Psoas muscle (tissue), 8 donors: ENCODE results near the gene LRRC56. TPM values are rescaled to one million over a fixed set of nuclear protein-coding genes. Genes with fewer than 3 reads are reported as not detected.

ENCODE experiments used
- ATAC-seq, 4 donors: fragments of 200-7000 bp; cut with Tn5 transposase; one replicate each; pipeline ENCODE4 v1.9.1; 2020; ENCODE audit warnings: moderate library complexity in 3 of 4, mild to moderate bottlenecking in 2 of 4
- DNase-seq, 2 donors: peaks; one replicate each; pipeline ENCODE4 v3.0.0-alpha.2; 2020
- H3K27ac ChIP-seq: fragments of 200-600 bp; one replicate; pipeline ENCODE4 v1.8.0; 2022
- H3K27me3 ChIP-seq, 3 donors: fragments of 200-600 bp in 1 of 3; one replicate each; pipeline versions ENCODE4 v1.6.1 to v1.8.0; 2013 to 2022; ENCODE audit warnings: low read length in 2 of 3, mild to moderate bottlenecking in 2 of 3, moderate library complexity in 1 of 3; ENCODE audit not compliant: insufficient read depth in 3 of 3
- H3K36me3 ChIP-seq, 2 donors: fragments of 200-600 bp in 1 of 2; one replicate each; pipeline versions ENCODE4 v1.6.1 to v1.8.0; 2013 to 2022; ENCODE audit warnings: low read depth in 1 of 2, mild to moderate bottlenecking in 1 of 2, moderate library complexity in 1 of 2; ENCODE audit not compliant: insufficient read depth in 1 of 2
- H3K4me1 ChIP-seq: fragments of 200-600 bp; one replicate; pipeline ENCODE4 v1.8.0; 2022
- H3K4me3 ChIP-seq: fragments of 200-600 bp; one replicate; pipeline ENCODE4 v1.8.0; 2022; ENCODE audit warnings: mild to moderate bottlenecking
- H3K9me3 ChIP-seq: fragments of 200-600 bp; one replicate; pipeline ENCODE4 v1.8.0; 2022
- WGBS, 3 donors: extraction: QIAGEN DNeasy Blood & Tissue Kit; methylation state at CpG; one replicate each; pipeline versions ENCODE4 v1.1.6 to v1.1.7; 2013; 5-methylcytosine and 5-hydroxymethylcytosine counted together
- intact Hi-C, 2 donors: fragments of 100-400 bp; cut with DNase I; formaldehyde crosslinking; loops; one replicate each; pipeline versions ENCODE4 v1.11.0 to v1.14.2; 2022
- polyA plus RNA-seq, 3 donors: library from polyadenylated mRNA; stranded (reverse); fragments of 200-250 nt; gene quantifications; one replicate each; pipeline ENCODE4 v1.2.3, GENCODE V29; 2013
- total RNA-seq, 4 donors: library from RNA; stranded (reverse); fragmentation: NEBNext Ultra II Directional in 2 of 4; extraction: Animal tissue kit (Norgen Biotek cat#: 25700) in 2 of 4; gene quantifications; one replicate each; pipeline versions ENCODE4 v1.2.1 to v1.2.4, GENCODE V29; 2021 to 2023
- TF ChIP-seq, protein P1 (sequence below): fragments of 200-600 bp; IDR thresholded peaks from one replicate; pipeline ENCODE4 v1.8.0; 2022; ENCODE audit warnings: antibody characterized with exemption
- donor health status: healthy with polysubstance abuse.
- donor health status: DM: no; HTN: no; CAD: no; lungs with moderate emphysema.
- donor health status: Bipolar disorder and iron deficiency.
- donor health status: healthy.
- donor health status: DM: yes; HTN: yes; CAD: no.
- donor health status: DM: no; HTN: no; CAD: no.
- donor health status: DM: no; HTN: no; CAD: no.
- donor health status: DM: yes; HTN: yes; CAD: no.

LRRC56 gene
- total and polyA plus RNA-seq, 7 donors, result 0.30 to 0.84 (median 0.54) TPM; not detected in 1

DNA sequence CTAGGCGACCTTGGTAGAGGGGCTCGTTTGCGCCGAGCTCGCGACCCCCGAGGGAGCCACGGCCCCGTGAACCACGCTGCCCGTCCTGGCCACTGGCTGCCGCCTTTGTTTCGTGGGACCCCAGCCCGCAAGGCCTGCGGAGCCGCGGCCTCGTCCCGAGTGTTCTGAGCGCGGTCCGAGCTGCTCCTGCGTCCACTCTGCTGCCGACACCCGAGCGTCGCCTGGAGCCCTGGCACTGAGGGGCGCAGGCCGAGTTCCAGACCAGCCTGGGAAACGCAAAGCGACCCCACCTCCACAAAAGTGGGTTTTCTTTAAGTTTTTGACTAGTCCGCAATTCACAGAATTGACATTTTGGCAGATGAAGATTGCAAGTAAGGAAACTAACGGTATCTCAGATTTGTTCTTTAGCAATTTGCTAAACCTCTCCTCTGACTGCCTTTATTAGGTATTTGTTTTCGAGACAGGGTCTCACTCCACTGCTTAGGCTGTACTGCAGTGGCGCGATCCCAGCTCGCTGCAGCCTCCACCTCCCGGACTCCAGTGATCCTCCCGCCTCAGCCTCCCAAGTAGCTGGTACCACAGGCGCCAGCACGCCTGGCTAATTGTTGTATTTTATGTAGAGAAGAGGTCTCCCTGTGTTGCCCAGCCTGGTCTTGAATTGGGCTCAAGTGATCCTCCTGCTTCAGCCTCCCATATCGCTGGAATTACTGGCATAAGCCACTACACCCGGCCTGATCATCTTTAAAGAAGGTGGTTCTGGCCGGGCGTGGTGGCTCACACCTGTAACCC lies 29.4 kb upstream of the LRRC56 start:
- Histone ChIP-seq H3K27me3 (no peaks in the 10 kb centered on the region), H3K4me3 (peak overlapping the region; percentile 92), H3K4me1 (peaks cover 30% of the 10 kb centered on the region), H3K9me3 (no peaks in the 10 kb centered on the region), H3K36me3 (peaks cover 3 to 39% of the 10 kb centered on the region in 2 donors), H3K27ac (peak overlapping the region; percentile 100)
- intact Hi-C loops, result loop anchor here (10.0 kb wide), 2 partner anchors 273 to 303 kb away; partner anchors contain the start of genes BET1L (in 1 of the 2), PSMD13 (in 1 of the 2), RIC8A (in 1 of the 2) and SIRT3 (in 1 of the 2)
- ATAC-seq (no peak), DNase-seq (no peak)
- 39 to 46% (median 43%) methylated on average over 45 of the region's 45 CpGs for WGBS, 3 donors
- TF ChIP-seq, protein P1, sequence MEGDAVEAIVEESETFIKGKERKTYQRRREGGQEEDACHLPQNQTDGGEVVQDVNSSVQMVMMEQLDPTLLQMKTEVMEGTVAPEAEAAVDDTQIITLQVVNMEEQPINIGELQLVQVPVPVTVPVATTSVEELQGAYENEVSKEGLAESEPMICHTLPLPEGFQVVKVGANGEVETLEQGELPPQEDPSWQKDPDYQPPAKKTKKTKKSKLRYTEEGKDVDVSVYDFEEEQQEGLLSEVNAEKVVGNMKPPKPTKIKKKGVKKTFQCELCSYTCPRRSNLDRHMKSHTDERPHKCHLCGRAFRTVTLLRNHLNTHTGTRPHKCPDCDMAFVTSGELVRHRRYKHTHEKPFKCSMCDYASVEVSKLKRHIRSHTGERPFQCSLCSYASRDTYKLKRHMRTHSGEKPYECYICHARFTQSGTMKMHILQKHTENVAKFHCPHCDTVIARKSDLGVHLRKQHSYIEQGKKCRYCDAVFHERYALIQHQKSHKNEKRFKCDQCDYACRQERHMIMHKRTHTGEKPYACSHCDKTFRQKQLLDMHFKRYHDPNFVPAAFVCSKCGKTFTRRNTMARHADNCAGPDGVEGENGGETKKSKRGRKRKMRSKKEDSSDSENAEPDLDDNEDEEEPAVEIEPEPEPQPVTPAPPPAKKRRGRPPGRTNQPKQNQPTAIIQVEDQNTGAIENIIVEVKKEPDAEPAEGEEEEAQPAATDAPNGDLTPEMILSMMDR, result no peak

DNA sequence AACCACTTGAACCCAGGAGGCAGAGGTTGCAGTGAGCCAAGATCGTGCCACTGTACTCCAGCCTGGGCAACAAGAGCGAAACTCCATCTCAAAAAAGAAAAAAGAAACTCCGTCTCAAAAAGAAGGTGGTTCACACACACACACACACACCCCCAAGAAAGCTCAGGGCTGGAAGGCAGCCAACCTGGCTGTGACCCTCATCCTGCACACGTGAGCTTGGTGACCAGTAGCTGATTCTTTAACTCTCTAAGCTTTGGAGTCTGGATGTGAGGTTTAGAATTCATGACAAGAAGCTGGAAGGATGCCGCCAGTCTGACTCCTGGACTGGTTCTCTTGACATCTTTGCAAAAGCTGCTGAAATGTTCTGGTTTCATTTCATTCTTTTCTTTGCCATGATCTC lies 28.4 kb upstream of the LRRC56 start:
- DNase-seq, result peak in 1 of 2 donors; percentile 12
- H3K4me1 ChIP-seq, result peaks cover 21% of the 10 kb centered on the region
- peaks cover 3 to 48% of the 10 kb centered on the region in 2 donors for H3K36me3 ChIP-seq
- intact Hi-C loops, result loop anchor here (10.0 kb wide), 2 partner anchors 274 to 304 kb away; partner anchors contain the start of genes BET1L (in 1 of the 2), PSMD13 (in 1 of the 2), RIC8A (in 1 of the 2) and SIRT3 (in 1 of the 2)
- H3K9me3 ChIP-seq, result no peaks in the 10 kb centered on the region
- H3K27me3 ChIP-seq, result no peaks in the 10 kb centered on the region
- no peak overlapping the region for H3K27ac ChIP-seq
- no peak for ATAC-seq
- TF ChIP-seq, protein P1, result no peak
- 78 to 81% (median 80%) methylated on average over 4 to 5 of the region's 5 CpGs for WGBS, 3 donors
- no peak overlapping the region for H3K4me3 ChIP-seq

DNA sequence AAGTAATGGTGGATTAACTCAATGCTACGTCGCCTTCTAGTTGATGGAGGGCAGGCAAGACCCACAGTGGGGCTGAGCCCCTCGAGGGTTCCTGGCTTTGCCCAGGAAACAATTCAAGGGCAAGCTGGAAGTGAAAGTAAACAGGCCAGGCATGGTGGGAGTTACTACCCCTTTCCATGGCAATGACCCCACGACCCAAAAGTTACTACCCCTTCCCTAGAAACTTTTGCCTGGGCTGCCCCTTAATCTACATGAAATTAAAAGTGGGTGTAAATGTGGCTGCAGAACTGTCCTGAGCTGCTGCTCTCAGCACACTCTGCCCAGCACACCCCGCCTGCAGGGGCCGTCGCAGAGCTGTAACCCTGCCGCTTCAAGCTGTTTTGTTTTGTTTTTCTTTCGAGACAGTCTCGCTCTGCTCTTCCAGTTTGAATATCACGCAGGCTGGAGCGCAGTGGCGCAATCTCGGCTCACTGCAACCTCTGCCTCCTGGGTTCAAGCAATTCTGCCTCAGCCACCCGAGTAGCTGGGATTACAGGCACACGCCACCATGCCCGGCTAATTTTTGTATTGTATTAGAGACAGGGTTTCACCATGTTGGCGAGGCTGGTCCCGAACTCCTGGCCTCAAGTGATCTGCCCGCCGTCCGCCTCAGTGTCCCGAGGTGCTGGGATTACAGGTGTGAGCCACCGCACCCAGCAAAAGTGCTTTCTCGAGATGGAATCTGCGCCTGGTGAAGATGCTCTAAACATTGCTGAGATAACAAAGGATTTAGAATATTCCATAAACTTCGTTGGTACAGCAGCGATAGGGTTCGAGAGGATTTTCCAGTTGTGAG lies 24.3 kb upstream of the LRRC56 start:
- Histone ChIP-seq H3K9me3 (no peaks in the 10 kb centered on the region), H3K4me1 (no peaks in the 10 kb centered on the region), H3K4me3 (no peak overlapping the region), H3K27ac (no peak overlapping the region), H3K36me3 (peaks cover 9 to 63% of the 10 kb centered on the region in 2 donors), H3K27me3 (no peaks in the 10 kb centered on the region)
- 92 to 95% (median 93%) methylated on average over 29 of the region's 29 CpGs for WGBS, 3 donors
- TF ChIP-seq, protein P1, result no peak
- intact Hi-C loops, result no loop called here
- no peak for DNase-seq
- no peak for ATAC-seq

DNA sequence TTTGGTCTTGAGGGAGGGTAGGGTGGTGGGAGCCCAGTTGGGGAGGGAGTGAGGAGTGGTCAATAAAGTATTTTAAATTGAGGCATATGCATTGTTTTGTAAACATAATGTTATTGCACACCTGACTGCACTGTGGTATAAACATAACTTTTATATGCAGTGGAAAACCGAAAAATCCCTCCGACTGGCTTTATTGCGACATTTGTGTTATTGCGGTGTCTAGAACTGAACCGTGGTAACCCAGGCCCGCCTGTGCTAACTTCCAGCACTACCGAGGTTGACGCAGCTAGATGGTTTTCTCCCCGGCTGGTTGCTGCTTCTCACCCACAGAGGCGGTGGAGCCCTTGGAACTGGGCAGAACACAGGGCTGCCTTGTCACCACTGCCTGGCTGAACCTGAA lies 22.7 kb upstream of the LRRC56 start:
- ATAC-seq (no peak), DNase-seq (peak in 1 of 2 donors; percentile 44)
- Histone ChIP-seq H3K27ac (no peak overlapping the region), H3K27me3 (no peaks in the 10 kb centered on the region), H3K9me3 (no peaks in the 10 kb centered on the region), H3K36me3 (peaks cover 9 to 51% of the 10 kb centered on the region in 2 donors), H3K4me3 (no peak overlapping the region), H3K4me1 (peaks cover 3% of the 10 kb centered on the region)
- WGBS, 3 donors, result 92 to 94% (median 94%) methylated on average over 10 of the region's 10 CpGs
- intact Hi-C loops, result no loop called here
- TF ChIP-seq, protein P1, result no peak
